ENCODE results near the gene MMP11.

MMP11 gene

DNA sequence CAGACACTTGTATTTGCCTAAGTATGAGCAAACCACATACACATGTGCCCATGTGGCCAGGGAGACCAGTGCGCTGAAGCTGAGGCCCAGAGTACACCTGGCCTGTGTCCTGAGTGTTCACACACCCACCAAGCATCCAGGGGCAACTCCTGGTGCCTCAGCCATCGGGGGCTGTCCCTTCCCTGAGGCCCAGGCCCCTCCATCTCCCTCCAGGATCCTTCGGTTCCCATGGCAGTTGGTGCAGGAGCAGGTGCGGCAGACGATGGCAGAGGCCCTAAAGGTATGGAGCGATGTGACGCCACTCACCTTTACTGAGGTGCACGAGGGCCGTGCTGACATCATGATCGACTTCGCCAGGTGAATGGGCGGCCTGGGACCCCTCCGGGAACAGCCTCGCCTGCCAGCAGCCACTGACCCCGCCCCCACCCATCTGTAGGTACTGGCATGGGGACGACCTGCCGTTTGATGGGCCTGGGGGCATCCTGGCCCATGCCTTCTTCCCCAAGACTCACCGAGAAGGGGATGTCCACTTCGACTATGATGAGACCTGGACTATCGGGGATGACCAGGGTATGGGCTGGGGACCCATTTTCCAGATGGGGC is 7.6 kb downstream of the MMP11 start:
- no peak for DNase-seq

- peak in 55 of 56 donors; percentile 19 to 93 (median 71) for DNase-seq
Observed at GRCh38 chr22:23781065-23781464, 8.4 kb downstream of the MMP11 start.

GRCh38 chr22:23781511-23782183 is 9.0 kb downstream of the MMP11 start:
- peak in 3 of 56 donors; percentile 35 to 50 (median 38) for DNase-seq

DNA sequence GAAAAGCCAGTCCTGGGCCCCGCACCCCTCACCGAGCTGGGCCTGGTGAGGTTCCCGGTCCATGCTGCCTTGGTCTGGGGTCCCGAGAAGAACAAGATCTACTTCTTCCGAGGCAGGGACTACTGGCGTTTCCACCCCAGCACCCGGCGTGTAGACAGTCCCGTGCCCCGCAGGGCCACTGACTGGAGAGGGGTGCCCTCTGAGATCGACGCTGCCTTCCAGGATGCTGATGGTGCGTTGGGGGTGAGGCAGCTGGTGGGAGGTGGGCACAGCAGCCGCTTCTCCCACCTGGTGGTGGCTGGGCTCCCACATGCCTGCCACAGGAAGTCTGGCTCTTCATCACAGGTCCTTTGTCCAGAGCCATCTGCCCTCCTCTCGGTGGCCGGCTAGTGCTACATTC is 9.6 kb downstream of the MMP11 start:
- DNase-seq, result no peak

DNA sequence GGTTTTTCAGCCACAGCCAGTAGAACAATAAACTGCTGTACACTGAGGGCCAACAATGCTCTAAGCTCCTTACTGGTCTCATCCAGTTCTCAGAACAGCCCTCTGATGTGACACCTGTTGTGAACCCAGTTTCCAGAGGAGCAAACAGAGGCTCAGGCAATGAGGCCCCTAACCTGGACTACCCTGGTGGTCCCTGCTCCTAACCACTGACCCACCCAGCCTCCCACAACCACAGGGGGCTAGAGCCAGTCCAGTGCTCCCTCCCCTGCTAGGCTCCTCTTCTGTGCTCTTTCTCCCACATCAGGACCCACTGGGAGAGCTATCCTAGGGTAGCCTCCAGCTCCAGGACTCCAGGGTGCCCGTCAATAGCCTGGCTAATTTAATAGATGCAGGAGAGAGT is 10.1 kb downstream of the MMP11 start:
- DNase-seq, result no peak

DNA sequence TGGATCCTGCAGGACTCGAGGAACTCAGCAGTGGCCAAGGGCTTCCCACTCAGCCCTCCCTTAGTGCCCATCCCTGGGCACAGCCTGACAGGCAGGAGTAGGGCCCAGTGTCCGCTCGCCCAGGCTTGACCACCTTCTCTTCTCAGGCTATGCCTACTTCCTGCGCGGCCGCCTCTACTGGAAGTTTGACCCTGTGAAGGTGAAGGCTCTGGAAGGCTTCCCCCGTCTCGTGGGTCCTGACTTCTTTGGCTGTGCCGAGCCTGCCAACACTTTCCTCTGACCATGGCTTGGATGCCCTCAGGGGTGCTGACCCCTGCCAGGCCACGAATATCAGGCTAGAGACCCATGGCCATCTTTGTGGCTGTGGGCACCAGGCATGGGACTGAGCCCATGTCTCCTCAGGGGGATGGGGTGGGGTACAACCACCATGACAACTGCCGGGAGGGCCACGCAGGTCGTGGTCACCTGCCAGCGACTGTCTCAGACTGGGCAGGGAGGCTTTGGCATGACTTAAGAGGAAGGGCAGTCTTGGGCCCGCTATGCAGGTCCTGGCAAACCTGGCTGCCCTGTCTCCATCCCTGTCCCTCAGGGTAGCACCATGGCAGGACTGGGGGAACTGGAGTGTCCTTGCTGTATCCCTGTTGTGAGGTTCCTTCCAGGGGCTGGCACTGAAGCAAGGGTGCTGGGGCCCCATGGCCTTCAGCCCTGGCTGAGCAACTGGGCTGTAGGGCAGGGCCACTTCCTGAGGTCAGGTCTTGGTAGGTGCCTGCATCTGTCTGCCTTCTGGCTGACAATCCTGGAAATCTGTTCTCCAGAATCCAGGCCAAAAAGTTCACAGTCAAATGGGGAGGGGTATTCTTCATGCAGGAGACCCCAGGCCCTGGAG is 10.9 kb downstream of the MMP11 start:
- no peak for DNase-seq

DNA sequence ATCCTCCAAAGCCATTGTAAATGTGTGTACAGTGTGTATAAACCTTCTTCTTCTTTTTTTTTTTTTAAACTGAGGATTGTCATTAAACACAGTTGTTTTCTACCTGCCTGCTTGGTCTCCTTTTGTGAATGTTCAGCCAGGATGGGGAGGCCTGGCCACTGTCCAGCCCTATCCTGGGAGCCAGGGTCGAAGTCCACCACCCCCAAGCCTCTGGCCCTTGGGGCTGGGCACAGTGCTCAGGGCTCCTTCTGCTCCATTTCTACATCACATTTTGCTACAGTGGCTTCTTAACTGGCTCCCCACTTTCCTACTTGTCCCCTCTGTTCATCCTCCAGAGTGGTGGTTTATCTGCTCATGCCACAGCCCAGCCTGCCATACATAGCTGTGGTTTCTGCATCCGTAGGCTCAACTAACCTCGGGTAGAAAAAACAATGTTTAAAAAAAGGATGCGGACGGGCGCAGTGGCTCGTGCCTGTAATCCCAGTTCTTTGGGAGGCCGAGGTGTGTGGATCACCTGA is 11.6 kb downstream of the MMP11 start:
- DNase-seq, result no peak

DNA sequence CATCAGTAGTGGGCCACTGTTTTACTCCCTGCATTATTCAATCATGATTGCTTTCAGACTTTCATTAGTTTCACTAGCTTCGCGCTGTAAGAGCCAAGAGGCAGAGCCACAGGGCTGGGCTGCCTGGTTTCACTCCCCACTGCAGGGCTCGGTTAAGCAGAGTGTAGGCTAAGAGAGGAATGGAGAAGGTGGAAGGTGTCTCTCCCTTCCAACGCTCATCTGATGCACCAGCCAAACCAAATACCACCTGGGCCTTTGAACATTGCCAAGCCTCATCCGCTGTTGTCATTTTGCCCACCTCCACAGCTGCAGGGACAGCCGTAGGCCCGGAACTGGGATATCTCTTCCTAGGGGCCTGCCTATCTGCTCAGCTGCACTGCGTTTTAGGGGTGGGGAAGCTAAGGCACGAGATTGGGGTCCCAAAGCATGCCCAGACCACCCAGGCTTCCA is 13.6 kb downstream of the MMP11 start:
- no peak for DNase-seq

- DNase-seq, result peak in 52 of 56 donors; percentile 27 to 88 (median 68)
Observed at GRCh38 chr22:23786752-23787599, 14.3 kb downstream of the MMP11 start, which contains the start of gene SMARCB1. TSS of gene SMARCB1 (plus strand) at chr22:23786966. CDS start at chr22:23787170, 204 bp downstream.

- no peak for DNase-seq
Observed at GRCh38 chr22:23787600-23787896, 14.9 kb downstream of the MMP11 start.

DNA sequence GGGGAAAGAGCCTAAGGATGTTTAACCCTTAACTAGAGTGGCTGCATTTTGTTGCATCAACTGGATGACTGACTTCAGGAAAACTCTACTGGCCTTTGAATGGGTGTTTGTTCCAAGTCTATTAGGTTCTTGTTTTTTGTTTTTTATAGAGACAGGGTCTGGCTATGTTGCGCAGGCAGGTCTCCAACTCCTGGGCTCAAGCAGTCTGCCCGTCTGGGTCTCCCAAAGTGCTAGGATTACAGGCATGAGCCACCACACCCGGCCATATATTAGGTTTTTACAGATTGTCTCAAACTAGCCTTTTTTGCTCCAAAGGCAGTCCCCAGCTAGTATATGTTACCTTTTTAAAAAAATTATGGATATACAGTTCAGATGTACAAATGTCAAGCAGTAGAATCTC is 15.3 kb downstream of the MMP11 start:
- DNase-seq, result no peak

- no peak for DNase-seq
Observed at GRCh38 chr22:23789121-23789520, 16.5 kb downstream of the MMP11 start.

- peak in 7 of 56 donors; percentile 9 to 37 (median 20) for DNase-seq
Observed at GRCh38 chr22:23789638-23790037, 17.0 kb downstream of the MMP11 start.

- no peak for DNase-seq
Observed at GRCh38 chr22:23790819-23791737, 18.4 kb downstream of the MMP11 start.

- no peak for DNase-seq
Observed at GRCh38 chr22:23791738-23792645, 19.3 kb downstream of the MMP11 start.

DNA sequence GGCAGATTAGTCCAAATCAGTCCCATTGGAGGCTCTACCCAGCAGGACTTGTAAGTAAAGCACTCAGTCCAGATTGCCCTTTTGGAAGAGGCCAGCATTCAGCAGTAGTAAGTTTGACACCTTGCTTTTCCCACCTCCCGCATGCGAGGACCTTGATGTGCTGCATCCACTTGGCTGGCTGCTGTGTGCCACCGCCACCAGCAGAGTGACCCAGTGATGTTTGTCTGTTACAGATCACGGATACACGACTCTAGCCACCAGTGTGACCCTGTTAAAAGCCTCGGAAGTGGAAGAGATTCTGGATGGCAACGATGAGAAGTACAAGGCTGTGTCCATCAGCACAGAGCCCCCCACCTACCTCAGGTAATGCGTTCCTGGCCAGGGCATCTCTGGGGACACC is 20.7 kb downstream of the MMP11 start:
- no peak for DNase-seq

GRCh38 chr22:23796461-23796860 is 23.8 kb downstream of the MMP11 start:
- DNase-seq, result no peak

DNA sequence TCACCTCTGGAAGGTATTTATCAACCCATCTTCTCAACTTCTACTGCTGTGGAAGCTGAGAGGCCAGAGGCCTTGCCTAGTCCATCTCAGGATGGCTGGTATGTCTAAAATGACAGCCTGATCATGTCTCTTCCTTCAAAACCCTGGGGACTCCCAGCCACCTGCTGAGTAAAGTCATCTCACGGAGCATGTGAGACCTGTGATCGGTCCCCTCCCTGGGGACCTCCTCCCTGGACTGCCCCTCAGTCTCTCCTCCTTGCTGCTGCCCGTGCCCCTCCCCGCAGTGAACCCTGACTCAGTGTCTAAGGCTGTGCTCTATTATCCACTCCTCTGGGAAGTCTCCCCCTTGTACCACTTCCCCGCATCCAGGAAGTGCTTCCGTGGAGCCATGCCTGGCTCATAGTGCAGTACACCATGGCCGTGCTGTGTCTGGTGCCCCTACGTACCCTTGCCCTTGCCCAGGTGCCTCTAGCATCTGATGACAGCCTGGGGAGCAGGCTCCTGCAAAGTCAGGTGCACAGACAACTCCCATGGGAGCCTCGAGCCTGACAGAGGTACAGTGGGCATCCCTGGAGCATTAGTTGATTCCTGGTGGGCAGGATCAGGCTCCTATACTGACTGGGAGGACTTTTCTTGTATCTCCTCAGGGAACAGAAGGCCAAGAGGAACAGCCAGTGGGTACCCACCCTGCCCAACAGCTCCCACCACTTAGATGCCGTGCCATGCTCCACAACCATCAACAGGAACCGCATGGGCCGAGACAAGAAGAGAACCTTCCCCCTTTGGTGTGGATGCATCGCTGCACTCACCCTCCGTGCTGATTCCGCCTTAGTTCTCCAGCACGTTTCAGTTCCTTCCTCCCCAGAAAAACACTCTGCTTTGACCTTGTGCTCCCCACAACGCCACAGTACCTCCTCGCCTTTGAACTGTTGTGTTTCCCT is 27.9 kb downstream of the MMP11 start:
- no peak for DNase-seq

Data from amygdala (tissue), 56 donors.